WTC11 (cell line): ENCODE measurements around the gene TMEM272. TPM values are rescaled to one million over a fixed set of nuclear protein-coding genes. Genes with fewer than 3 reads are reported as not detected.

ENCODE experiments used
- ATAC-seq: fragments of 200-7000 bp; cut with Tn5 transposase; 2 replicates; pipeline ENCODE4 v1.10.0; 2021; ENCODE audit warnings: mild to moderate bottlenecking, moderate library complexity
- CTCF ChIA-PET: fragments of 300-600 bp; sonication (Branson Sonifier 250); formaldehyde crosslinking; loops from one replicate; lab custom pipeline; 2021; ENCODE audit warnings: antibody characterized with exemption; lab: Charles Lee
- POLR2A ChIA-PET: fragments of 350-600 bp; sonication (Branson Sonifier 250); formaldehyde crosslinking; loops from one replicate; lab custom pipeline; 2021; ENCODE audit warnings: antibody characterized with exemption; lab: Charles Lee
- DNase-seq: peaks from one replicate; pipeline ENCODE4 v3.0.0; 2021; ENCODE audit warnings: low spot score
- H3K27ac Mint-ChIP-seq: 2 replicates; pipeline ENCODE4 v1.8.0; 2021; ENCODE audit warnings: mixed read lengths
- H3K27me3 Mint-ChIP-seq: 2 replicates; pipeline ENCODE4 v1.8.0; 2021; ENCODE audit warnings: low read depth, mild to moderate bottlenecking, moderate library complexity, mixed read lengths
- H3K36me3 Mint-ChIP-seq: 2 replicates; pipeline ENCODE4 v1.8.0; 2021; ENCODE audit warnings: mixed read lengths
- H3K4me1 Mint-ChIP-seq: 2 replicates; pipeline ENCODE4 v1.8.0; 2022; ENCODE audit warnings: mixed read lengths
- H3K4me3 Mint-ChIP-seq: 2 replicates; pipeline ENCODE4 v1.8.0; 2021; ENCODE audit warnings: mild to moderate bottlenecking, moderate library complexity, mixed read lengths
- H3K9me3 Mint-ChIP-seq: 2 replicates; pipeline ENCODE4 v1.8.0; 2021; ENCODE audit warnings: mixed read lengths
- ATF6 ChIP-seq: sonication (generic); formaldehyde crosslinking; IDR thresholded peaks from 2 replicates; pipeline ENCODE4 v1.8.1; 2023; ENCODE audit warnings: mild to moderate bottlenecking, missing genetic modification reagents
- E2F4 ChIP-seq: sonication (generic); formaldehyde crosslinking; IDR thresholded peaks from 2 replicates; pipeline ENCODE4 v1.8.1; 2022; ENCODE audit warnings: low read depth, mild to moderate bottlenecking, moderate library complexity, missing genetic modification reagents, borderline replicate concordance
- ELF4 ChIP-seq: sonication (generic); formaldehyde crosslinking; IDR thresholded peaks from 2 replicates; pipeline ENCODE4 v1.8.1; 2022; ENCODE audit warnings: low read depth, mild to moderate bottlenecking, moderate library complexity, missing genetic modification reagents
- FOXP1 ChIP-seq: sonication (generic); formaldehyde crosslinking; IDR thresholded peaks from 2 replicates; pipeline ENCODE4 v1.8.0; 2022; ENCODE audit warnings: missing genetic modification reagents, mild to moderate bottlenecking, moderate library complexity, borderline replicate concordance
- GRHL2 ChIP-seq: fragments of 250-450 bp; sonication (Bioruptor Pico); IDR thresholded peaks from 2 replicates; pipeline ENCODE4 v1.8.0; 2022; ENCODE audit warnings: mild to moderate bottlenecking, moderate library complexity; ENCODE audit not compliant: insufficient replicate concordance, severe bottlenecking
- HMGA2 ChIP-seq: fragments of 250-450 bp; sonication (Bioruptor Pico); IDR thresholded peaks from 2 replicates; pipeline ENCODE4 v1.4.0; 2021; ENCODE audit warnings: mild to moderate bottlenecking, moderate library complexity
- IRF2 ChIP-seq: sonication (generic); formaldehyde crosslinking; IDR thresholded peaks from 2 replicates; pipeline ENCODE4 v1.8.0; 2022; ENCODE audit warnings: low read depth, missing genetic modification reagents, borderline replicate concordance
- MXD4 ChIP-seq: fragments of 250-450 bp; sonication (Bioruptor Pico); IDR thresholded peaks from 2 replicates; pipeline ENCODE4 v1.8.0; 2021; ENCODE audit warnings: mild to moderate bottlenecking, moderate library complexity, borderline replicate concordance
- SOX15 ChIP-seq: fragments of 250-450 bp; sonication (Bioruptor Pico); IDR thresholded peaks from 2 replicates; pipeline ENCODE4 v1.9.0; 2021; ENCODE audit warnings: mild to moderate bottlenecking
- TEAD4 ChIP-seq: sonication (generic); formaldehyde crosslinking; IDR thresholded peaks from 2 replicates; pipeline ENCODE4 v1.8.0; 2022; ENCODE audit warnings: mild to moderate bottlenecking, missing genetic modification reagents
- TP53 ChIP-seq: sonication (generic); formaldehyde crosslinking; IDR thresholded peaks from 2 replicates; pipeline ENCODE4 v1.8.1; 2023; ENCODE audit warnings: mild to moderate bottlenecking, missing genetic modification reagents
- USF1 ChIP-seq: sonication (generic); formaldehyde crosslinking; IDR thresholded peaks from 2 replicates; pipeline ENCODE4 v1.8.0; 2022; ENCODE audit warnings: mild to moderate bottlenecking, missing genetic modification reagents
- ZNF138 ChIP-seq: sonication (generic); formaldehyde crosslinking; conservative IDR thresholded peaks from 2 replicates; pipeline ENCODE4 v1.8.1; 2022; ENCODE audit warnings: mild to moderate bottlenecking, moderate library complexity, missing genetic modification reagents
- ZNF512 ChIP-seq: sonication (generic); formaldehyde crosslinking; IDR thresholded peaks from 2 replicates; pipeline ENCODE4 v1.8.1; 2022; ENCODE audit warnings: missing genetic modification reagents, borderline replicate concordance
- total RNA-seq: library from RNA; stranded (reverse); gene quantifications from 3 replicates; pipeline ENCODE4 v1.2.3, GENCODE V29; 2021
- TF ChIP-seq, protein P1 (sequence below): fragments of 250-450 bp; sonication (Bioruptor Pico); IDR thresholded peaks from 2 replicates; pipeline ENCODE4 v1.9.0; 2021; ENCODE audit warnings: moderate library complexity, mild to moderate bottlenecking, inconsistent platforms, borderline replicate concordance
- TF ChIP-seq, protein P2 (sequence below): sonication (generic); formaldehyde crosslinking; conservative IDR thresholded peaks from 2 replicates; pipeline ENCODE4 v1.8.1; 2023; ENCODE audit warnings: mild to moderate bottlenecking, low read depth, missing genetic modification reagents, moderate library complexity
- TF ChIP-seq, protein P3 (sequence below): sonication (generic); formaldehyde crosslinking; IDR thresholded peaks from 2 replicates; pipeline ENCODE4 v1.8.0; 2022; ENCODE audit warnings: missing genetic modification reagents
- TF ChIP-seq, protein P4 (sequence below): sonication (generic); formaldehyde crosslinking; IDR thresholded peaks from 2 replicates; pipeline ENCODE4 v1.8.0; 2023; ENCODE audit warnings: missing genetic modification reagents, mild to moderate bottlenecking, borderline replicate concordance

TMEM272 gene
- total RNA-seq, 1 experiment from 2014 or later, result not detected

GRCh38 chr13:51811920-51812451, 33.0 kb downstream of the TMEM272 start (continued):
- no peak for TF ChIP-seq FOXP1 (CRISPR knock-in tag)

- H3K4me3 Mint-ChIP-seq, result no peak overlapping the region
- peaks cover 7% of the 10 kb centered on the region for H3K9me3 Mint-ChIP-seq
- ChIA-PET CTCF (interaction anchor here (1.7 kb wide), 1 partner anchor 34 kb away, joined by 4 read pairs; no protein-coding TSS in a partner anchor), POLR2A (no interaction called here)
- no peak for DNase-seq
- no peaks in the 10 kb centered on the region for H3K27me3 Mint-ChIP-seq
- no peak for ATAC-seq
- no peaks in the 10 kb centered on the region for H3K36me3 Mint-ChIP-seq
- no peak overlapping the region for H3K27ac Mint-ChIP-seq
- peaks cover 7% of the 10 kb centered on the region for H3K4me1 Mint-ChIP-seq
- TF ChIP-seq TEAD4 (CRISPR knock-in tag), result no peak
- TF ChIP-seq, protein P1, sequence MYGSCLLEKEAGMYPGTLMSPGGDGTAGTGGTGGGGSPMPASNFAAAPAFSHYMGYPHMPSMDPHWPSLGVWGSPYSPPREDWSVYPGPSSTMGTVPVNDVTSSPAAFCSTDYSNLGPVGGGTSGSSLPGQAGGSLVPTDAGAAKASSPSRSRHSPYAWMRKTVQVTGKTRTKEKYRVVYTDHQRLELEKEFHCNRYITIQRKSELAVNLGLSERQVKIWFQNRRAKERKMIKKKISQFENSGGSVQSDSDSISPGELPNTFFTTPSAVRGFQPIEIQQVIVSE, result no peak
- TF ChIP-seq TP53 (CRISPR knock-in tag), result no peak
- TF ChIP-seq USF1, result no peak
- TF ChIP-seq HMGA2, result no peak
- TF ChIP-seq E2F4 (CRISPR knock-in tag), result no peak
- TF ChIP-seq ATF6, result no peak
- TF ChIP-seq, protein P2, sequence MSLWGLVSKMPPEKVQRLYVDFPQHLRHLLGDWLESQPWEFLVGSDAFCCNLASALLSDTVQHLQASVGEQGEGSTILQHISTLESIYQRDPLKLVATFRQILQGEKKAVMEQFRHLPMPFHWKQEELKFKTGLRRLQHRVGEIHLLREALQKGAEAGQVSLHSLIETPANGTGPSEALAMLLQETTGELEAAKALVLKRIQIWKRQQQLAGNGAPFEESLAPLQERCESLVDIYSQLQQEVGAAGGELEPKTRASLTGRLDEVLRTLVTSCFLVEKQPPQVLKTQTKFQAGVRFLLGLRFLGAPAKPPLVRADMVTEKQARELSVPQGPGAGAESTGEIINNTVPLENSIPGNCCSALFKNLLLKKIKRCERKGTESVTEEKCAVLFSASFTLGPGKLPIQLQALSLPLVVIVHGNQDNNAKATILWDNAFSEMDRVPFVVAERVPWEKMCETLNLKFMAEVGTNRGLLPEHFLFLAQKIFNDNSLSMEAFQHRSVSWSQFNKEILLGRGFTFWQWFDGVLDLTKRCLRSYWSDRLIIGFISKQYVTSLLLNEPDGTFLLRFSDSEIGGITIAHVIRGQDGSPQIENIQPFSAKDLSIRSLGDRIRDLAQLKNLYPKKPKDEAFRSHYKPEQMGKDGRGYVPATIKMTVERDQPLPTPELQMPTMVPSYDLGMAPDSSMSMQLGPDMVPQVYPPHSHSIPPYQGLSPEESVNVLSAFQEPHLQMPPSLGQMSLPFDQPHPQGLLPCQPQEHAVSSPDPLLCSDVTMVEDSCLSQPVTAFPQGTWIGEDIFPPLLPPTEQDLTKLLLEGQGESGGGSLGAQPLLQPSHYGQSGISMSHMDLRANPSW (CRISPR knock-in tag), result no peak
- no peak for TF ChIP-seq ZNF512 (CRISPR knock-in tag)
- TF ChIP-seq ZNF138 (CRISPR knock-in tag), result no peak
- no peak for TF ChIP-seq GRHL2 (CRISPR knock-in tag)
- TF ChIP-seq, protein P3, sequence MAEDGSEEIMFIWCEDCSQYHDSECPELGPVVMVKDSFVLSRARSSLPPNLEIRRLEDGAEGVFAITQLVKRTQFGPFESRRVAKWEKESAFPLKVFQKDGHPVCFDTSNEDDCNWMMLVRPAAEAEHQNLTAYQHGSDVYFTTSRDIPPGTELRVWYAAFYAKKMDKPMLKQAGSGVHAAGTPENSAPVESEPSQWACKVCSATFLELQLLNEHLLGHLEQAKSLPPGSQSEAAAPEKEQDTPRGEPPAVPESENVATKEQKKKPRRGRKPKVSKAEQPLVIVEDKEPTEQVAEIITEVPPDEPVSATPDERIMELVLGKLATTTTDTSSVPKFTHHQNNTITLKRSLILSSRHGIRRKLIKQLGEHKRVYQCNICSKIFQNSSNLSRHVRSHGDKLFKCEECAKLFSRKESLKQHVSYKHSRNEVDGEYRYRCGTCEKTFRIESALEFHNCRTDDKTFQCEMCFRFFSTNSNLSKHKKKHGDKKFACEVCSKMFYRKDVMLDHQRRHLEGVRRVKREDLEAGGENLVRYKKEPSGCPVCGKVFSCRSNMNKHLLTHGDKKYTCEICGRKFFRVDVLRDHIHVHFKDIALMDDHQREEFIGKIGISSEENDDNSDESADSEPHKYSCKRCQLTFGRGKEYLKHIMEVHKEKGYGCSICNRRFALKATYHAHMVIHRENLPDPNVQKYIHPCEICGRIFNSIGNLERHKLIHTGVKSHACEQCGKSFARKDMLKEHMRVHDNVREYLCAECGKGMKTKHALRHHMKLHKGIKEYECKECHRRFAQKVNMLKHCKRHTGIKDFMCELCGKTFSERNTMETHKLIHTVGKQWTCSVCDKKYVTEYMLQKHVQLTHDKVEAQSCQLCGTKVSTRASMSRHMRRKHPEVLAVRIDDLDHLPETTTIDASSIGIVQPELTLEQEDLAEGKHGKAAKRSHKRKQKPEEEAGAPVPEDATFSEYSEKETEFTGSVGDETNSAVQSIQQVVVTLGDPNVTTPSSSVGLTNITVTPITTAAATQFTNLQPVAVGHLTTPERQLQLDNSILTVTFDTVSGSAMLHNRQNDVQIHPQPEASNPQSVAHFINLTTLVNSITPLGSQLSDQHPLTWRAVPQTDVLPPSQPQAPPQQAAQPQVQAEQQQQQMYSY (CRISPR knock-in tag), result no peak
- no peak for TF ChIP-seq MXD4
- no peak for TF ChIP-seq IRF2 (CRISPR knock-in tag)
- no peak for TF ChIP-seq ELF4 (CRISPR knock-in tag)
- TF ChIP-seq SOX15 (CRISPR knock-in tag), result no peak
- TF ChIP-seq, protein P4, sequence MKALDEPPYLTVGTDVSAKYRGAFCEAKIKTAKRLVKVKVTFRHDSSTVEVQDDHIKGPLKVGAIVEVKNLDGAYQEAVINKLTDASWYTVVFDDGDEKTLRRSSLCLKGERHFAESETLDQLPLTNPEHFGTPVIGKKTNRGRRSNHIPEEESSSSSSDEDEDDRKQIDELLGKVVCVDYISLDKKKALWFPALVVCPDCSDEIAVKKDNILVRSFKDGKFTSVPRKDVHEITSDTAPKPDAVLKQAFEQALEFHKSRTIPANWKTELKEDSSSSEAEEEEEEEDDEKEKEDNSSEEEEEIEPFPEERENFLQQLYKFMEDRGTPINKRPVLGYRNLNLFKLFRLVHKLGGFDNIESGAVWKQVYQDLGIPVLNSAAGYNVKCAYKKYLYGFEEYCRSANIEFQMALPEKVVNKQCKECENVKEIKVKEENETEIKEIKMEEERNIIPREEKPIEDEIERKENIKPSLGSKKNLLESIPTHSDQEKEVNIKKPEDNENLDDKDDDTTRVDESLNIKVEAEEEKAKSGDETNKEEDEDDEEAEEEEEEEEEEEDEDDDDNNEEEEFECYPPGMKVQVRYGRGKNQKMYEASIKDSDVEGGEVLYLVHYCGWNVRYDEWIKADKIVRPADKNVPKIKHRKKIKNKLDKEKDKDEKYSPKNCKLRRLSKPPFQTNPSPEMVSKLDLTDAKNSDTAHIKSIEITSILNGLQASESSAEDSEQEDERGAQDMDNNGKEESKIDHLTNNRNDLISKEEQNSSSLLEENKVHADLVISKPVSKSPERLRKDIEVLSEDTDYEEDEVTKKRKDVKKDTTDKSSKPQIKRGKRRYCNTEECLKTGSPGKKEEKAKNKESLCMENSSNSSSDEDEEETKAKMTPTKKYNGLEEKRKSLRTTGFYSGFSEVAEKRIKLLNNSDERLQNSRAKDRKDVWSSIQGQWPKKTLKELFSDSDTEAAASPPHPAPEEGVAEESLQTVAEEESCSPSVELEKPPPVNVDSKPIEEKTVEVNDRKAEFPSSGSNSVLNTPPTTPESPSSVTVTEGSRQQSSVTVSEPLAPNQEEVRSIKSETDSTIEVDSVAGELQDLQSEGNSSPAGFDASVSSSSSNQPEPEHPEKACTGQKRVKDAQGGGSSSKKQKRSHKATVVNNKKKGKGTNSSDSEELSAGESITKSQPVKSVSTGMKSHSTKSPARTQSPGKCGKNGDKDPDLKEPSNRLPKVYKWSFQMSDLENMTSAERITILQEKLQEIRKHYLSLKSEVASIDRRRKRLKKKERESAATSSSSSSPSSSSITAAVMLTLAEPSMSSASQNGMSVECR (CRISPR knock-in tag), result no peak
Observed at GRCh38 chr13:51811046-51811445, 33.9 kb downstream of the TMEM272 start.
